HG02759 (cell line): ENCODE measurements around the gene NDUFAF3.
"Not testable (repeated sequence)": the region's sequence is repeated elsewhere in the genome, so short reads cannot be mapped to it uniquely, and the experiment has no call there.

Experiments
- ATAC-seq: cut with Tn5 transposase; IDR thresholded peaks from one replicate; pipeline ENCODE4 v1.9.1; 2021; ENCODE audit warnings: mild to moderate bottlenecking, moderate library complexity; ENCODE audit not compliant: unreplicated experiment

The NDUFAF3 gene

GRCh38 chr3:48999085-48999858, 22.6 kb upstream of the NDUFAF3 start:
- ATAC-seq = no peak

GRCh38 chr3:49001155-49001554, 20.8 kb upstream of the NDUFAF3 start:
- ATAC-seq = no peak

- no peak for ATAC-seq
Measured at GRCh38 chr3:49004352-49005302, 17.3 kb upstream of the NDUFAF3 start.

GRCh38 chr3:49005303-49005680, 16.6 kb upstream of the NDUFAF3 start:
- no peak for ATAC-seq

- ATAC-seq = no peak
Measured at GRCh38 chr3:49005998-49006397, 15.9 kb upstream of the NDUFAF3 start.

- ATAC-seq = no peak
Measured at GRCh38 chr3:49006408-49007067, 15.4 kb upstream of the NDUFAF3 start.

- ATAC-seq = peak; percentile 90
Measured at GRCh38 chr3:49007068-49007770, 14.7 kb upstream of the NDUFAF3 start, which contains the start of gene WDR6. Gene WDR6, plus strand, starts transcription at chr3:49007391. Its CDS starts 41 bp downstream, at chr3:49007432.

GRCh38 chr3:49007771-49008528, 14.0 kb upstream of the NDUFAF3 start:
- ATAC-seq = peak; percentile 40

GRCh38 chr3:49008627-49009026, 13.3 kb upstream of the NDUFAF3 start:
- ATAC-seq = not testable (repeated sequence)

GRCh38 chr3:49009396-49009795, 12.5 kb upstream of the NDUFAF3 start:
- ATAC-seq = no peak

- no peak for ATAC-seq
Measured at GRCh38 chr3:49012441-49013017, 9.4 kb upstream of the NDUFAF3 start.

GRCh38 chr3:49013113-49013737, 8.7 kb upstream of the NDUFAF3 start:
- no peak for ATAC-seq

- no peak for ATAC-seq
Measured at GRCh38 chr3:49013738-49014660, 7.9 kb upstream of the NDUFAF3 start.

GRCh38 chr3:49015072-49015471, 6.8 kb upstream of the NDUFAF3 start:
- no peak for ATAC-seq

- no peak for ATAC-seq
Measured at GRCh38 chr3:49015765-49016164, 6.2 kb upstream of the NDUFAF3 start.

- no peak for ATAC-seq
Measured at GRCh38 chr3:49016414-49017228, 5.3 kb upstream of the NDUFAF3 start.
